ENCODE data around the gene STRN4.
"Not testable (repeated sequence)": the region's sequence is repeated elsewhere in the genome, so short reads cannot be mapped to it uniquely, and the experiment has no call there.

Gene STRN4

DNA sequence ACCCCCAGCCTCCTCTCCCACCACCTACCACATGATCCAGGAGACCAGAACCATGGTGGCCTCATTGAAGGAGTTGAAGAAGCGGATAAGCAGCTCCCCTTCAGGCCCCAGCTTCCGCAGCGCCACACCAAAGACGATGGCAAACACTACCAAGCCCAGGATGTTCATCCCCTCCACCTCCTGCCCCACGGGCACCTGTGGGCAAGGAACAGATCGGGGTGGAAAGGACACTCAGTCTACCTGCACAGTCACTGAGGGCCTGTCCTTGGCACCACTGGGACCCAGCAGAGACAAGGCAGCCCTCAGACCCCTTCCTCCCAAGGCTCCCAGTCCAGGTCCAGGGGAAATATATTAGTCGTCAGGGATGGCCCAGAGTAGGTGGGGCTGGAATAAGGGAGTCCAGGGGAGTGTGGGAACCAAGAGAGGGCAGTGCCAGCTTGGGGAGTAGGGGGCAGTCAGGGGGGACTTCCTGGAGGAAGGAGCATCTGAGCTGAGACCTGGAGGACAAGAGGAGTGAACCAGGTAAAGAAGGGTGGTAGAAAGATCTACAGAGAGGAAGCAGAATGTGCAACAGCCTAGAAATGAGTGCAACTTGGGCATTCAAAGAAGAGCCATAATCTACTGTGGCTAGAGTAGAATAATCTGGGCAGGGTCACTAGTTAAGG, 36.2 kb upstream of the STRN4 start:
- no peak for DNase-seq (ENCODE audit: low spot score)
- in situ Hi-C loops (cut with MboI; ENCODE audit: low pct_unique_long_range_greater_than_20kb, low sequenced_read_pairs, unreplicated experiment) = no loop called here
- no peak for TF ChIP-seq CTCF (IDR thresholded peaks at IDR 0.05; ENCODE audit: extremely low read depth, insufficient read depth, missing control alignments)

DNA sequence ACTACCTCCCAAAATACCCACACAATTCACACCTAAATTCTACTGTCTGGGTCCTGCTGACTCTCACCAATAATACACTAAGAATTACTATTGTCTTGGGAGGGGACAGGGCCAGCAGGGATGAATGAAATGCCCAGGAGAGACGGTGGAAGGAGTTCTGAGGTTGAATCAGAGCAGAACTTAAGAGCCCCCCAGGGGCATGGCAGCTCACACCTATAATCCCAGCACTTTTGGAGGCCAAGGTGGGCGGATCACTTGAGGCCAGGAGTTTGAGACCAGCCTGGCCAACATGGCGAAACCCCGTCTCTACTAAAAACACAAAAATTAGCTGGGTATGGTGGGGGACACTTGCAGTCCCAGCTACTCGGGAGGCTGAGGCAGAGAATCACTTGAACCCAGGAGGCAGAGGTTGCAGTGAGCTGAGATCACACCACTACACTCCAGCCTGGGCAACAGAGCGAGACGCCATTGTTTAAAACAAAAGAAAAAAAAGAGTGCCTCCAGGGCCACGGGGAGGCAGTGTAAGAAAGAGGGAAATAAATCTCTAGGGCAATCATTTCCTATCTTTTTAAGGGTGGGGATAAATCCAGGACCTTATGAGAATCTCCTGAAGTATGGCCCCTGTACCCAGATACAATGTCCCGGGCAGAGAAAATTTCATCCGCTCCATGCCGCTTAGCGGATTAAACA, 31.9 kb upstream of the STRN4 start:
- DNase-seq (ENCODE audit: low spot score); in situ Hi-C loops (cut with MboI; ENCODE audit: low pct_unique_long_range_greater_than_20kb, low sequenced_read_pairs, unreplicated experiment): not testable (repeated sequence)

DNA sequence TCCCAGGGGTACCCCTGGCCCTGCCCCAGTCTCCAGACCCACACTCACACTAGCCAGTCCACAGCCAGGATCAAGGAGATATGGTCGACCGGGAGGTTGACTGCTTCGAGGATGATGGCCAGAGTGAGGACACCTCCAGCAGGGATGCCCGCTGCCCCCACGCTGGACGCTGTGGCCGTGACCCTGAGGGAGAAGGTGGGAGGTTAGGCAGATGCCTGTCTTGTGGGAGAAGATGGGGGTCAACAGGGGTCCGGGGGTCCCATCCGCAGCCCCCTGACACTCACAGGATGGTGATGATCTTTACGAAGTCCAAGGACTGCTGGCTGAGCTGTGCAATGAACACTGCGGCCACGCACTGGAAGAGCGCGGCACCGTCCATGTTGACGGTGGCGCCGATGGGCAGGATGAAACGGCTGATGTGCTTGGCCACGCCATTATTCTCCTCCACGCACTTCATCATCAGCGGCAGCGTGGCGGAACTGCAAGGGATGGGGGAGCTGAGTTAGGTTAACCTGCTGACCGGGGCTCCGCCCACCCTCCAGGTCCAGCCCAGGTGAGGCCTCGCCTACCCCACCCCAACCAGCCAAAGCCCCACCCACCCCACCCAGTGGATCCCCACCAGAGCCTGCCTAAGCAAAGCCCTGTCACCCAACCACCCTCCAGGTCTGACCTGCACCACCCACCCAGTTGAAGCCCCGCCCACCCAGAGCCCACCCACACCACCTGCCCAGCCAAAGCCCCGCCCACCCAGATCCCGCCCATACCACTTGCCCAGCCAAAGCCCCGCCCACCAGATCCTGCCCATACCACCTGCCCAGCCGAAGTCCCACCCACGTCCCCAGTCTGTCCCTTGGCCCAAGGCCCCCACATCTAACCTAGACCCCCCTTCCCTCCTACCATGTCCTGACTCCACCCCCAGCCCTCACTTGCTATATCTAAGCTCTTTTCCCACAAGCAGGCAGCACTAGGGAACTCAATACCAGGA, 31.0 kb upstream of the STRN4 start:
- no peak for DNase-seq (ENCODE audit: low spot score)
- in situ Hi-C loops (cut with MboI; ENCODE audit: low pct_unique_long_range_greater_than_20kb, low sequenced_read_pairs, unreplicated experiment) = no loop called here
- TF ChIP-seq CTCF (IDR thresholded peaks at IDR 0.05; ENCODE audit: extremely low read depth, insufficient read depth, missing control alignments) = no peak

DNA sequence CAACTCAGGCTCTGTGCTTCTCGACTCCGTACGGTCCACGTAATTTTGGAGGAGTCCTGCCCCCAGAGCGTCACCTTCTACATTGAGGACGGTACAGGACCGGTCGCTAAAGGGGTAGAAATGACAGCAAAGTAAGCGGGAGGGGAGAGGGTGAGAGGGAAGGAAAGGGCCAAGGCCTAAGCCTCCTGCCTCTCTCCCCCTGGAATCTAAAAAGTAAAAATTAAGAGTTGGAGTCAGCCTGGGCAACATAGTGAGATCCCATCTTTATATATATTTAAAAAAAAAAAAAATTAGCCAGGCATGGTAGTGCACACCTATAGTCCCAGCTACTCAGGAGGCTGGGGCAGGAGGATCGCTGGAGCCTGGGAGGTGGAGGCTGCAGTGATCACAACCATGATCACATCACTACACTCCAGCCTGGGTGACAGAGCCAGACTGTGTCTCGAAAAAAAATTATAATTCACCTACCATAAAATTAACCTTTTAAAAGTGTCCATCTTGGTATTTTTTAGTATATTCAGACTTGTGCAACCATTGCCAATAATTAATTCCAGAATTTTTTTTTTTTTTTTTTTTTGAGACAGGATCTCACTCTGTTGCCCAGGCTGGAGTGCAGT, 29.5 kb upstream of the STRN4 start:
- TF ChIP-seq CTCF (IDR thresholded peaks at IDR 0.05; ENCODE audit: extremely low read depth, insufficient read depth, missing control alignments) = no peak
- in situ Hi-C loops (cut with MboI; ENCODE audit: low pct_unique_long_range_greater_than_20kb, low sequenced_read_pairs, unreplicated experiment) = no loop called here
- DNase-seq (ENCODE audit: low spot score) = no peak

GRCh38 chr19:46773018-46773399, 26.8 kb upstream of the STRN4 start:
- DNase-seq (ENCODE audit: low spot score) = no peak
- in situ Hi-C loops (cut with MboI; ENCODE audit: low pct_unique_long_range_greater_than_20kb, low sequenced_read_pairs, unreplicated experiment) = no loop called here
- no peak for TF ChIP-seq CTCF (IDR thresholded peaks at IDR 0.05; ENCODE audit: extremely low read depth, insufficient read depth, missing control alignments)

DNA sequence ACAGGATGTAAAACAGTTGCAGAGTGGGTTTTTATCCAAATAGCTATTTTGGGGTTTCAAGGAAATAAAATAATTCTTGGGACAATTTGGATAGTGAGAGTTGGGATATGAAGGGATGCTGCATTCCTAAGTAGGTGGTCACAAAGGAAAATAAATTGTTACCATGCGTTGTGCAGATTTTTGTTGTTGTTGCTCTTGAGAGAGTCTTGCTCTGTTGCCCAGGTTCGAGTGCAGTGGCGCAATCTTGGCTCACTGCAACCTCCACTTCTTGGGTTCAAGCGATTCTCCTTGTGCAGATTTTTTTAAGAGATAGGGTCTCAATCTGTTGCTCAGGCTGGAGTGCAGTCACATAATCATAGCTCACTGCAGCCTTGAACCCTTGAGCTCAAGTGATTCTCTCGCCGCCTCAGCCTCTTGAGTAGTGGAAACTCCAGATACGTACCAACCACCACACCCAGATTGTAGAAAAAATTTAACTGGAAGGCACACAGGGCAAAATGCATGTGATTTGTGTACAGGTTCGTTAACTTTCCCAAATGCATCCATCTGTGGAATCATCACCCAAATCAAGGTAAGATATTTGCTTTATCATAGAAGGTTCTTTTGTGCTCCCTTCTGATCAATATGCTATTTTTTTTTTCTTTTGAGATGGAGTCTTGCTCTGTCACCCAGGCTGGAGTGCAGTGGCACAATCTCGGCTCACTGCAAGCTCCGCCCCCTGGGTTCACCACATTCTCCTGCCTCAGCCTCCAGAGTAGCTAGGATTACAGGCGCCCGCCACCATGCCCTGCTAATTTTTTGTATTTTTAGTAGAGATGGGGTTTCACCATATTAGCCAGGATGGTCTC, 26.1 kb upstream of the STRN4 start:
- in situ Hi-C loops (cut with MboI; ENCODE audit: low pct_unique_long_range_greater_than_20kb, low sequenced_read_pairs, unreplicated experiment) = no loop called here
- DNase-seq (ENCODE audit: low spot score) = no peak
- TF ChIP-seq CTCF (IDR thresholded peaks at IDR 0.05; ENCODE audit: extremely low read depth, insufficient read depth, missing control alignments) = no peak

GRCh38 chr19:46768746-46769145, 22.5 kb upstream of the STRN4 start:
- in situ Hi-C loops (cut with MboI; ENCODE audit: low pct_unique_long_range_greater_than_20kb, low sequenced_read_pairs, unreplicated experiment); DNase-seq (ENCODE audit: low spot score): not testable (repeated sequence)
